GM18858 (cell line): ENCODE measurements around the gene DCAF5.
"Not testable (repeated sequence)": the region's sequence is repeated elsewhere in the genome, so short reads cannot be mapped to it uniquely, and the experiment has no call there.

Source experiments
- ATAC-seq: cut with Tn5 transposase; IDR thresholded peaks from one replicate; pipeline ENCODE4 v1.9.1; 2021; ENCODE audit not compliant: unreplicated experiment

Gene DCAF5

GRCh38 chr14:69152902-69153151, at the start of gene DCAF5:
Gene DCAF5, minus strand, starts transcription at chr14:69153119. Its CDS starts 141 bp downstream, at chr14:69152978.
- ATAC-seq: no peak

- no peak for ATAC-seq
These were observed 46.9 kb upstream of the DCAF5 start for GRCh38 chr14:69199786-69200185.

- ATAC-seq: no peak
These were observed 40.8 kb upstream of the DCAF5 start for GRCh38 chr14:69193721-69194120.

DNA sequence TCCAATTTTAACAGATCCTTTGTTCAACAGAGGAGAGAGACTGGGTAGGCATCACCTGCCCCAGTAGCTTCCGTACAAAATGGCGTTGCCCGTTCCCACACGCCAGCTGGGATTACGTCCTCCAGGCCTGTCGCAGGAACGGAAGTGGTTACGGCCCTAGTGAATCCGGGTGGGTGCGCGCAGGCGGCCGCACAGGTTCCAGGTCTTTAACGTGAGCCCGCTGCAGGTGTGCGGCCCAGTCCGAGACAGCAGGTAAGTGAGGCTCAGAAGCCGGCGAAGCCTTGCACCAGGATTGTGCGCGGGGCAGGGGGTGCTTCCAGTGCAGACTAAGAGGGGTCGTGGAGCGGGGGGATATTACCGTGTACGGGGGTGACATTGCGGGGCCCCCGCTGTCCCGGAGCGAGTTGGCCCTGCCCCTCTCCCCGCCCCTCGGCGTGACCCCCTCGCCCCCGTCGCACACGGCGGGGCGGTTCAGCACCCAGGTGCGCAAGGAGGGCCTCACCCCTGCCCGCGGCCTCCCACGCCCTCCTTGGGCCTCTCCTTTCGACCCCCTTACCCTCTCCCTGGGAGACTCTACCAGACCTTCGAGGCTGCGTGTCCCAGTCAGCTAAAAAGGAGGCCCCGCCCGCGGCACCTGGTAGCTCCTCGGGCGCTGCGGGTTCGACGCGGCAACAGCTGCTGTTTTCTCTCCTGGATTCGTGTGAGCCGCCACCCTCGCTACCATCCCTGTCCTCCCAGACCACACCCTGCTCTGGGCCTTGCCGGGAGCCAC, 38.6 kb upstream of the DCAF5 start, which contains the start of gene EXD2:
TSS of gene EXD2 (plus strand) at position 159 of the 772 bp plus-strand sequence. CDS start 17,973 bp downstream, outside the sequence.
- ATAC-seq: peak; percentile 82

DNA sequence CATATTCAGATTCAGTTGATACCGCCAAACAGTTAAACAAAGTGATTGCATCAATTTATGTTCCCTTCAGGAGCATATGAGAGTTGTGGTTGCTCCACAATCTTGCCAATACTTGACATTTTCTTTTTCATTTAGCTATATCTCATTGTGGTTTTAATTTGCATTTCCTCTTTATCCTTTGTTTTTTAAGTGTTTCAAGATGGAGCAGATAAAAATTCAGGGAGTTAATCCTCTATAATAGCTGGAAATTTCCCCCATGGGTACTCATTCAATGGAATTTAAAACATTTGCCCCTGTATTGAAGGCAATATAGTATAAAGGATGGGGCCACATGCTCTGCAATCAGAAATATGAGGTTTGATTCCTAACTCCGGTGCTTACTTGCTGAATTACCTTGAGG, 37.3 kb upstream of the DCAF5 start:
- no peak for ATAC-seq

DNA sequence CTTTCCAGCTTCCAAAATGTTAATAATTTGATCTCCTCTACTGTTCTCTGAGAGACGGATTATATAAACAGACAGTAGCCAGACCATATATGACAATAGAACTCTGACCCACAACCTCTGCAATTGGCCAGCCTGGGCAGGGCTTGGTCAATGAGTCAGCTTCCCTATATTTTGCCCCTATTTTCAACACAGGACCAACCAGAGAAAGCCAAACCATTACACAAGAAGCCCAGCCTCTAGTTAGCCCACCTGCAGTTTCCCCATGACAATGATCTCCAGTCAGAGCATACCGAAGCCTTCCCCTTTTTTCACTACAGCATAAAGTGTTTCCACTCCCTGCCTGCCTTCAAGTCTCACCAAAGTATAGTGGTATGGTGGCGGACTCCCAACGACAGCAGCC, 30.8 kb upstream of the DCAF5 start:
- no peak for ATAC-seq

DNA sequence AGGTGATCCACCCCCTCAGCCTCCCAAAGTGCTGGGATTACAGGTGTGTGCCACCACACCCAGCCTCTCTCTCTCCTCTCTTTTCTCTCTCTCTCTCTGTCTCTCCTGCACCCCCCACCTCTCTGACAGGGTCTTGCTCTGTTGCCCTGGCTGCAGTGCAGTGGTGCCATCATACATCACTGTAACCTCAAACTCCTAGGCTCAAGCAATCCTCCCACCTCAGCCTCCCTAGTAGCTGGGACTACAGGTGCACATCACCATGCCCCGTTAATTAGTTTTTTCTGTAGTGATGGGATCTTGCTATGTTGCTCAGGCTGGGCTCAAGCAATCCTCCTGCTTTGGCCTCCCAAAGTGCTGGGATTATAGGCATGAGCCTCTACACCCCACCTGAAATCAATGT, 29.7 kb upstream of the DCAF5 start:
- ATAC-seq: not testable (repeated sequence)

- ATAC-seq: no peak
These were observed 28.6 kb upstream of the DCAF5 start for GRCh38 chr14:69181491-69181890.

- ATAC-seq: no peak
These were observed 22.2 kb upstream of the DCAF5 start for GRCh38 chr14:69175130-69175529.

DNA sequence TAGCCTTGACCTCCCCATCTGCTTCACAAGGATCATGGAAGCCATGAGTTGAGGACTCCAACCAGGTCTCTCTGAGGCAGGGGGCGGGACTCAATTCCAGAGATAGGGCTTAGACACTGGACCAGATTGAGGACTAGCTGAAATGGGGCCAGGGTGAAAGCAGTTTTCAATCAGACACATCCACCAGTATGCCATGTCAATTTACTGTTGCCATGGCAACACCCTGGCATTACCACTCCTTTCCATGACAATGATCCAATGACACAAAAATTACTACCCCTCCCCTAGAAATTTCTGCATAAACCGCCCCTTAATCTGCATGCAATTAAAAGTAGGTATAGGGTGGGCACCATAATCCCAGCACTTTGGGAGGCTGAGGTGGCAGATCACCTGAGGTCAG, 18.6 kb upstream of the DCAF5 start:
- ATAC-seq: no peak

GRCh38 chr14:69170839-69171238, 17.9 kb upstream of the DCAF5 start:
- no peak for ATAC-seq

- not testable (repeated sequence) for ATAC-seq
These were observed 12.9 kb upstream of the DCAF5 start for GRCh38 chr14:69165787-69166186.

DNA sequence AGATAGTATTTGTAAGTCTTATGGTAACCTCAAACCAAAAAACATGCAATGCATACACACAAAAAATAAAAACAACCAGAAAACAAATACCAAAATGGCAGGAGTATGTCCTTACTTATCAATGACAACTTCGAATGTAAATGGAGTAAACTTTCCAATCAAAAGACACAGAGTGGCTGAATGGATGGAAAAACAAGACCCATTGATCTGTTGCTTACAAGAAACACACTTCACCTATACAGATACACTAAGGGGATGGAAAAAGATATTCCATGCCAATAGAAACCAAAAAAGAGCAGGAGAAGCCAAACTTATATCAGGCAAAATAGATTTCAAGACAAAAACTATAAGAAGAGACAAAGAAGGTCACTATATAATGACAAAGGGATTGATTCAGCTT, 8.7 kb upstream of the DCAF5 start:
- ATAC-seq: no peak

- ATAC-seq: no peak
These were observed 3.3 kb upstream of the DCAF5 start for GRCh38 chr14:69156224-69156623.

GRCh38 chr14:69154779-69155178, 1.9 kb upstream of the DCAF5 start:
- ATAC-seq: no peak

- no peak for ATAC-seq
These were observed 953 bp upstream of the DCAF5 start for GRCh38 chr14:69153873-69154270.

- peak; percentile 75 for ATAC-seq
These were observed 393 bp upstream of the DCAF5 start for GRCh38 chr14:69153152-69153872.

DNA sequence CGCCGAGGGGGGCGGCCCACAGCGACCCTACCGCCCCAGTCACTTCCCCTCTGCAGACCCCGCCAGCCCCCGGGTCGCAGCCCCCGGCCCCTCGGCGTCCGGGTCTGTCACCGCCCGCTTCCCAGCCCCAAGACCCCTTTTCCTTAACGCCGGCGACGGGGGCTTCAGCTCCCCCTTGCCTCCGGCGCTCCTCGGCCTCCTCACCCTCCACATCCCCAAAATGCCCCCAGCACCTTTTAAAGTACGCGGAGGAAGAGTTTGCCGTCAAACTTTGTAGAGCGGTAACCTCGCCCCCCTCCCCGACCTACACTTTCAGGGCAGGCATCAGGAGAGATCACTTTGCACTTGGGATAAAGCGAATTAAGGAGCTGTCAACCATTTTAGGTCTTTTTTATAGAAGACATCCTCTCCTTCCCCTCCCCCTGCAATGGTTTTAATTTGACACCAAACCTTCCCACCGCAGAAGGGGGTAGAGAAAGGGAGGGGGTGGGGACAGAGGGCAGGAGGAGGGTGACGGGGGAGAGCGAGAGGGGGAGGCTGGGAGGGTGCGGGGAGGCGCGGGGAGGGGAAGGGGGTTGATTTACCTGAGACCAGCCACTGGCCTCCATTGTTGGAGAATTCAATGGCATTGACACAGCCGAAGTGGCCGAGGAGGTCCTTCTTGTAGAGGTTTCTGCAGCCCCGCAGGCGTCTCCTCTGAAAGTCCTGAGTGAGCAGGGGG, 578 bp downstream of the DCAF5 start:
- no peak for ATAC-seq

DNA sequence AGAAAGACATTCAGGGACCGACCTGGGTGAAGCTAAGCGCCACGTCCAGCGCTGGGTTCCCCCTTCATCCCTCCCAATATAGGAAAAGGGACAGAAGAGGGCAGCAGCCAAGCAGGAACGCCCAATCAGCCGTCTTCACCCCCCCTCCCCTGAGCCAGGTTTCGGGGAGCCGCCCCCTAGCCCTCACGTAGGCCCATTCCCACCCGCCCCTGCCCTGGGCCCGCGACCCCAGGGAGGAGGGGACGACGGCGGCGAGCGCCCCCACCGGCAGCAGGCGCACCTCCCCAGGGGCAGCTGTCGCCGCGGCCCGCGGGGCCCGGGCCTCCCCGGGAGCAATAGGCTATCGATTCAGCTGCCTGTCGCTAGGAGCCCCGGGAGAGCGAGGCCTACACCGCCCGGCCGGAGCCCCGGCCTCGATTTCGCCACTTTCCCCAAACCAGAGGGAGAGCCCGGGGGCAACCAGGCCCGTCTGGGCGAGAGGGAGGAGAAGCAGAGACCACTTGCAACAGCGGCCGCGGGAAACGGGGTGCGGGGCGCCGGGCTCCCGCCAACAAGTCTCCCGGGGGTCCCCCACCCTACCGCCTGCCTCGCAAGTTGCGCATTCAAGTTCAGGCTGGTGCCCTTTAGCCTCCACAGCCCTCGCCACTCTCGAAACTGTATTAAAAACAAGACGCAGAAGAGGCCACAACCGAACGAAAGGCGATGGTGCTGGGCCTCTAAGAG, 1.3 kb downstream of the DCAF5 start:
- no peak for ATAC-seq

DNA sequence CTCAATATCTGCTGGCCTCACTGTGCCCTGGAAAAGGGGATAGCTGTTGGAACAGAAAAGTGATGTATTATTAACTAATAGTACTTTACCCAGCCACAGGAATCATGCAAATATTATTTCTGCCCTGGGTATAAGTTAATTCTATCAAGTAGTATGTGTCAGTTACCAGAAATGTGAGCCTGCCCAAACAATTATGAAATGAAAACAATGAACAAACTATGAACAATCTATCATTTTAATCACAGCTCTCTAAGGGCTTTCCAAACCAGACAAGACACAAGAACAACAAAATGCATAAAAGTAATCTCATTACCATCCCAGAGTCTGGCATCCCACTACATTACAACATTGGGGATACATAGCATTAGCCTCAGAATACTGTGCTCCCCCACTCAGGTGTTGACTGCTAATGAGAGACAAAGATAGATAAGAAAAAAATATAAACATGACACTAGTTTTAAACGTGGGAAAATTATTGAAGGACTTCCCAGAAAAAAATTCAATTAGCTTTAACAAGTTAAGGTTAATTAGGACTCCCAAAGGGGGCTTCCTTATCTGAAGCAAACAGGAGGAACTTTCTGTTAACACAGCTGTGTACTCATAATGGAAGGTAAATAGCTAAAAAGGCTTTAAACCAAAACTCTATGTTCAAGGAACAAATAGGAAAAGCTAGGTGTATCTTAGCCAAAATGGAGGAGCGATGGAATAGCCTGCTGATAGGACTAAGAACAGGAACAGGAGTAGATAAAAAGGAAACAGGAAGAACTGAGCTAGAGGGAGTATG, 3.3 kb downstream of the DCAF5 start:
- no peak for ATAC-seq

GRCh38 chr14:69142101-69142500, 10.8 kb downstream of the DCAF5 start:
- no peak for ATAC-seq
